OCI-LY1 (cell line): ENCODE data around the gene MTHFD1.

Experiments used
- CTCF ChIP-seq: fragments of 200-600 bp; sonication (generic), shearing (Covaris generic); IDR thresholded peaks from 2 replicates; pipeline ENCODE4 v1.5.1; 2017; ENCODE audit warnings: mild to moderate bottlenecking, antibody characterized with exemption, low read length, moderate library complexity, mixed read lengths
- EZH2 ChIP-seq: fragments of 200-600 bp; sonication (generic), shearing (Covaris generic); IDR thresholded peaks from 2 replicates; pipeline ENCODE4 v1.8.0; 2017; ENCODE audit warnings: borderline replicate concordance, mixed run types, mild to moderate bottlenecking, antibody characterized with exemption, low read length, moderate library complexity, mixed read lengths

GRCh38 chr14:64394423-64394822 lies 6.3 kb downstream of the MTHFD1 start:
- no peak for TF ChIP-seq CTCF
- no peak for TF ChIP-seq EZH2
